ENCODE measurements around the gene NAP1L1.

NAP1L1 gene

DNA sequence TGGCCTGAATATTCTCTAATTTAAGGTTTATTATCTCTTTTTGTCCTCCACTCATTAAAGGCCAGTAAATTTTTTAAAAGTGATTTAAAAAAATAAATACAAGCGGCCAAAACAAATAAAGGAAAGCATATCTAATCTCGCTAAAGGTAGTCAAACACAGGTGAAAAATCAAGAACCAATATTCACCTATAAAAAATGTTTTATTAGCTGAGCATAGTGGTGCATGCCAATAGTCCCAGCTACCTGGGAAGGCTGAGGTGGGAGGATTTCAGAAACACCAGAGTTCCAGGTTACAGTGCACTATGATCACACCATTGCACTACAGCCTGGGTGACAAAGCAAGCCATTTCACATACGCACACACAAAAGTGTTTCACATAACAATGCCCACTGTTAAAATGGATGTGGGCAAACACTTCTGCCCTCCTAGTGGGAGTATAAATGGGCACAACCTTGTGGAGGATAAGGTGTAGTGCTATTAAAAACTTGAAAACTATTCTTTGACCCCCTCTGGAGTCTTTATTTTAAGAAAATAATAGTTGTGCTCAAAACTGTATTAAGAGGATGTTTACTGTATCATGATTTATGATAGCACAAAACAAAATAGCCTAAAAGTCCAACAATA is 32.7 kb upstream of the NAP1L1 start:
- H3K4me3 ChIP-seq (ENCODE audit: control insufficient read depth, low read depth, low read length) = no peak overlapping the region
- no peak for TF ChIP-seq CTCF (IDR thresholded peaks at IDR 0.05; ENCODE audit: control insufficient read depth, insufficient read depth, low read depth, low read length, missing control alignments)
- DNase-seq (ENCODE audit: low read depth) = no peak

DNA sequence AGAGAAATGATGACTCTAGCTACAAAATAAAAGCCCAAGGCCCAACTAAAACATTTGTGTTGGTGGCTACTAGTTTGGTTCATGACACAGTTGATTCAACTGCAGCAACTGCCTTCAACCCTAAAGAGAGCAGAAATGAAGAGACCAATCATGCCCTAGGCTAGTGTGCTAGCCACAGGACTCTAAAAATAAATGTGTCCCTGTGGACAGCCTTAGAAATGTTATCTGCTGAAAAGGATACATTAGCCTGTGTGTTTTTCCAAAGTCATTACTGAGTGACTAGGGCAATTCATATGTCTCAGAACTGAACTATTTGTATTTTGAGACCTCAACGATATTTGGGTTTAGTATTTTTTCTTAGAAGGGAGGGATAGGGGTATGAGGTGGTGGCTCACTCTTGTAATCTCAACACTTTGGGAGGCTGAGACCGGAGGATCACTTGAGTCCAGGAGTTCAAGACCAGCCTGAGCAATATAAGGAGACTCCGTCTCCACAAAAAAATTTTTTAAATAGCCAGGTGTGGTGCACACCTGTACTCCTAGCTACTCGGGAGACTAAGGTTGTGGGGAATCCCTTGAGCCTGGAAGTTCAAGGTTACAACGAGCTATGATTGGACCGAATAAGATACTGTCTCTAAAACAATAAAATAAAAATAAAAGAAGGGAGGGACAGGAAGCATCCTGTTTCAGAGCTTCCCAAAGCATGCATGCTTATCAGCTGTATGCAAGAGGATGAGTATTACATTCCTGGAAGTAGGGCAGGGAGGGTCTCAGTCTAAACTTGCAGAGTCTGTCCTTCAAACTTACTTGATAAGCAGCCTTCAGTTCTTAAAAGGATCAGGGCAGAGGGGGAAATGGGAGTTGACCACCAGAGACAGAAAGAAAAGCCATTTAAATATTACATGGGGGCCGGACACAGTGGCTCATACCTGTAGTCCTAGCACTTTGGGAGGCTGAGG is 29.6 kb upstream of the NAP1L1 start:
- no peak overlapping the region for H3K4me3 ChIP-seq (ENCODE audit: control insufficient read depth, low read depth, low read length)
- TF ChIP-seq CTCF (IDR thresholded peaks at IDR 0.05; ENCODE audit: control insufficient read depth, insufficient read depth, low read depth, low read length, missing control alignments) = no peak
- DNase-seq (ENCODE audit: low read depth) = no peak

DNA sequence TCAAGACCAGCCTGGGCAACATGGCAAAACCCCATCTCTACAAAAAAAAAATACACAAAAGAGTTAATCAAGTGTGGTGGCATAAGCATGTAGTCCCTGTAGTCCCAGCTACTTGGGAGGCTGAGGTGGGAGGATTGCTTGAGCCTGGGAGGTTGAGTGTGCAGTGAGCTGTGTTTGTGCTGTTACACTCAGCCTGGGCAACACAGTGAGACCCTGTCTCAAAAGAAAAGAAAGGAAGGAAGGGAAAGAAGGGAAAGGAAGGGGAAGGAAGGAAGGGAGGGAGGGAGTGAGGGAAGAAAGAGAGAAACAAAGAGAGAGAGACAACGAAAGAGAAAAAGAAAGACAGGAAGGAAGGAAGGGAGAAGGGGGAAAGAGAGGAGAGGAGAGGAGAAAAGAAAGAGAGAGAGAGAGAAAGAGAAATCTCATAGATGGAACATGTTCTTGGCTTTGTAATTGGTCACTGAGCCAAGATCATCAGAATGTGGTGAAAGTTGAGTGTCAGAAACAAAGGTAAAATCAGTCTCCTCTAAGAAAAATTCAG is 26.8 kb upstream of the NAP1L1 start:
- no peak overlapping the region for H3K4me3 ChIP-seq (ENCODE audit: control insufficient read depth, low read depth, low read length)
- no peak for TF ChIP-seq CTCF (IDR thresholded peaks at IDR 0.05; ENCODE audit: control insufficient read depth, insufficient read depth, low read depth, low read length, missing control alignments)
- no peak for DNase-seq (ENCODE audit: low read depth)

GRCh38 chr12:76109879-76110278 is 25.4 kb upstream of the NAP1L1 start:
- TF ChIP-seq CTCF (IDR thresholded peaks at IDR 0.05; ENCODE audit: control insufficient read depth, insufficient read depth, low read depth, low read length, missing control alignments) = no peak
- H3K4me3 ChIP-seq (ENCODE audit: control insufficient read depth, low read depth, low read length) = no peak overlapping the region
- no peak for DNase-seq (ENCODE audit: low read depth)

- no peak for TF ChIP-seq CTCF (IDR thresholded peaks at IDR 0.05; ENCODE audit: control insufficient read depth, insufficient read depth, low read depth, low read length, missing control alignments)
- DNase-seq (ENCODE audit: low read depth) = no peak
- H3K4me3 ChIP-seq (ENCODE audit: control insufficient read depth, low read depth, low read length) = no peak overlapping the region
Measured at GRCh38 chr12:76108356-76108755, 23.9 kb upstream of the NAP1L1 start.

GRCh38 chr12:76106631-76107030 is 22.1 kb upstream of the NAP1L1 start:
- H3K4me3 ChIP-seq (ENCODE audit: control insufficient read depth, low read depth, low read length) = no peak overlapping the region
- no peak for DNase-seq (ENCODE audit: low read depth)
- TF ChIP-seq CTCF (IDR thresholded peaks at IDR 0.05; ENCODE audit: control insufficient read depth, insufficient read depth, low read depth, low read length, missing control alignments) = no peak
